GM12878 (cell line): ENCODE data around the gene SLITRK1. TPM values are rescaled to one million over a fixed set of nuclear protein-coding genes. Genes with fewer than 3 reads are reported as not detected.

ENCODE experiments used
- ATAC-seq: fragments of 200-7000 bp; cut with Tn5 transposase; 3 replicates; pipeline ENCODE4 v1.9.1; 2020; ENCODE audit warnings: mild to moderate bottlenecking, moderate library complexity
- BruUV-seq: library from RNA; stranded (reverse); fragments of 400-500 nt; replicated peaks from 2 replicates; lab custom pipeline; 2021; lab: Mats Ljungman, UMichigan
- CTCF ChIA-PET: fragments of 300-600 bp; sonication (Branson Sonifier 250); formaldehyde crosslinking; extraction: SDS; loops from one replicate; lab custom pipeline; 2021; ENCODE audit warnings: inconsistent platforms; lab: Yijun Ruan, JAX
- POLR2A ChIA-PET: fragments of 350-600 bp; formaldehyde crosslinking; extraction: SDS; loops from one replicate; lab custom pipeline; 2021; ENCODE audit warnings: inconsistent platforms; lab: Charles Lee
- RAD21 ChIA-PET: fragments of 300-600 bp; sonication (Branson Sonifier 250); formaldehyde crosslinking; loops from one replicate; lab custom pipeline; 2023; ENCODE audit warnings: antibody characterized with exemption; ENCODE audit not compliant: unreplicated experiment; lab: Charles Lee
- SMC1A ChIA-PET: fragments of 300-600 bp; sonication (Branson Sonifier 250); formaldehyde crosslinking; loops from one replicate; lab custom pipeline; 2023; ENCODE audit not compliant: unreplicated experiment, uncharacterized antibody; lab: Charles Lee
- DNase-seq: peaks from one replicate; pipeline ENCODE4 v3.0.0-alpha.2; 2011; ENCODE audit warnings: low read depth, low spot score
- FAIRE-seq: peaks from 3 replicates; lab custom pipeline; 2011; peaks lifted over from hg19 to GRCh38; lab: Jason Lieb, UNC
- H2AFZ ChIP-seq: 2 replicates; pipeline ENCODE4 v1.6.0; 2011; ENCODE audit warnings: low read depth, low read length, control low read depth; ENCODE audit not compliant: control insufficient read depth
- H3K27ac ChIP-seq: 2 replicates; pipeline ENCODE4 v1.5.1; 2011; ENCODE audit warnings: control low read depth; ENCODE audit not compliant: control insufficient read depth, insufficient read depth
- H3K27me3 ChIP-seq, 2 experiments: replicated peaks in 1 of 2; 2 replicates each; pipeline versions ENCODE4 v1.6.0 to v1.6.1; 2011; ENCODE audit warnings: low read length in 1 of 2; ENCODE audit not compliant: control insufficient read depth in 2 of 2, insufficient read depth in 2 of 2
- H3K36me3 ChIP-seq, 2 experiments: 2 replicates each; pipeline ENCODE4 v1.5.1; 2011; ENCODE audit warnings: low read length in 1 of 2; ENCODE audit not compliant: control insufficient read depth in 2 of 2, insufficient read depth in 2 of 2
- H3K4me1 ChIP-seq: 2 replicates; pipeline ENCODE4 v1.6.1; 2011; ENCODE audit warnings: mild to moderate bottlenecking, low read length, moderate library complexity, mixed read lengths; ENCODE audit not compliant: control insufficient read depth, insufficient read depth
- H3K4me2 ChIP-seq: 2 replicates; pipeline ENCODE4 v1.6.0; 2011; ENCODE audit warnings: control low read depth; ENCODE audit not compliant: control insufficient read depth, insufficient read depth
- H3K4me3 ChIP-seq: fragments of 200-600 bp; sonication (generic); 2 replicates; pipeline ENCODE4 v1.5.1; 2016
- H3K79me2 ChIP-seq: 2 replicates; pipeline ENCODE4 v1.6.0; 2011; ENCODE audit warnings: low read length; ENCODE audit not compliant: control insufficient read depth, insufficient read depth
- H3K9ac ChIP-seq: 2 replicates; pipeline ENCODE4 v1.8.0; 2011; ENCODE audit warnings: low read length, control low read depth, mixed read lengths; ENCODE audit not compliant: control insufficient read depth, insufficient read depth
- H3K9me3 ChIP-seq: replicated peaks from 3 replicates; pipeline ENCODE4 v1.5.1; 2011; ENCODE audit warnings: mild to moderate bottlenecking, low read length; ENCODE audit not compliant: control insufficient read depth, insufficient read depth
- H4K20me1 ChIP-seq: 2 replicates; pipeline ENCODE4 v1.6.0; 2011; ENCODE audit not compliant: control insufficient read depth, insufficient read depth
- ASH2L ChIP-seq: fragments of 300-600, 200-600 bp; sonication (generic); IDR thresholded peaks from 2 replicates; pipeline ENCODE4 v1.6.1; 2017; ENCODE audit warnings: low read depth, mild to moderate bottlenecking, borderline replicate concordance
- CHD1 ChIP-seq: IDR thresholded peaks from 2 replicates; pipeline ENCODE4 v1.6.1; 2012; ENCODE audit warnings: low read depth, low read length, improper control_type of control experiment
- GABPA ChIP-seq: IDR thresholded peaks from 2 replicates; pipeline ENCODE4 v1.6.1; 2014; ENCODE audit warnings: antibody characterized with exemption, low read depth, mild to moderate bottlenecking, inconsistent platforms
- RCOR1 ChIP-seq: conservative IDR thresholded peaks from 2 replicates; pipeline ENCODE4 v1.6.1; 2012; ENCODE audit warnings: low read depth, low read length, improper control_type of control experiment
- SIN3A ChIP-seq: IDR thresholded peaks from 2 replicates; pipeline ENCODE4 v1.6.1; 2012; ENCODE audit warnings: low read depth, low read length, improper control_type of control experiment
- ZNF217 ChIP-seq: fragments of 450-650 bp; IDR thresholded peaks from 2 replicates; pipeline ENCODE4 v1.6.1; 2017; ENCODE audit warnings: antibody characterized with exemption, mild to moderate bottlenecking
- ZNF592 ChIP-seq: fragments of 450-650 bp; IDR thresholded peaks from 2 replicates; pipeline ENCODE4 v1.6.1; 2017; ENCODE audit warnings: mild to moderate bottlenecking, moderate library complexity
- WGBS: methylation state at CpG from one replicate; pipeline ENCODE4 v1.1.6; 2016; ENCODE audit warnings: low lambda C conversion rate; ENCODE audit not compliant: insufficient replicate concordance, insufficient coverage; ENCODE audit errors: missing lambda C conversion rate; 5-methylcytosine and 5-hydroxymethylcytosine counted together
- in situ Hi-C: fragments of 300-500 bp; cut with MboI; formaldehyde crosslinking; loops from 9 replicates; pipeline ENCODE4 v1.14.3; 2018; ENCODE audit warnings: mixed read lengths
- intact Hi-C: fragments of 100-400 bp; cut with micrococcal nuclease; formaldehyde crosslinking; loops from one replicate; pipeline ENCODE4 v1.14.2; 2022; ENCODE audit not compliant: unreplicated experiment
- polyA plus RNA-seq, 11 experiments: library from polyadenylated mRNA; depleted of rRNA in 4 of 11; unstranded in 6 of 11; stranded (reverse) in 5 of 11; fragments of >200 nt; fragmentation: Nextera tagmentation in 4 of 11; fragmentation: Illumina TruSeq in 1 of 11; extraction: Ambion mirVana in 4 of 11; extraction: Trizol in 1 of 11; gene quantifications; 1 replicate in 1 of 11; 2 replicates in 10 of 11; pipeline versions ENCODE4 v1.2.1 to v1.2.3, GENCODE V29; 2011 to 2016; ENCODE audit warnings: inconsistent platforms in 2 of 11, missing spikeins in 2 of 11, low read depth in 1 of 11
- total RNA-seq, 4 experiments: library from RNA; depleted of rRNA in 3 of 4; stranded (reverse); fragments of >200 nt in 3 of 4; fragmentation: Illumina TruSeq in 1 of 4; extraction: Trizol in 1 of 4; gene quantifications; 2 replicates each; pipeline versions ENCODE4 v1.2.1 to v1.2.3, GENCODE V29; 2013 to 2021
- TF ChIP-seq, protein P1 (sequence below): IDR thresholded peaks from 2 replicates; pipeline ENCODE4 v1.6.1; 2011; ENCODE audit warnings: borderline replicate concordance, low read depth, mild to moderate bottlenecking, moderate library complexity, mixed read lengths, low read length; ENCODE audit not compliant: insufficient read depth; ENCODE audit errors: extremely low read length

The SLITRK1 gene
- total and polyA plus RNA-seq, 10 of the 15 experiments (the other 5 are each of a cell fraction or from before 2014, with no cell fraction given) = 0.03 to 0.78 (median 0.26) TPM

GRCh38 chr13:83845106-83845505 is 37.2 kb downstream of the SLITRK1 start:
- intact Hi-C loops (no loop called here), in situ Hi-C loops (no loop called here)
- H3K4me1 ChIP-seq = no peaks in the 10 kb centered on the region
- no peak for DNase-seq
- ChIA-PET POLR2A (no interaction called here), SMC1A (interaction anchor here (1.4 kb wide), 1 partner anchor 138 kb away, joined by 3 read pairs; no protein-coding TSS in a partner anchor), RAD21 (no interaction called here), CTCF (no interaction called here)
- H3K9ac ChIP-seq = no peak overlapping the region
- 0% methylated on average over 2 of the region's 2 CpGs for WGBS
- ATAC-seq = no peak
- no peak for TF ChIP-seq ZNF217
- no peaks in the 10 kb centered on the region for H3K36me3 ChIP-seq
- BruUV-seq = no TSS peak
- H3K27ac ChIP-seq = no peak overlapping the region
- FAIRE-seq = no peak
- H3K27me3 ChIP-seq = no peaks in the 10 kb centered on the region
- no peak overlapping the region for H2AFZ ChIP-seq
- no peak overlapping the region for H3K4me3 ChIP-seq
- no peaks in the 10 kb centered on the region for H3K9me3 ChIP-seq
- no peaks in the 10 kb centered on the region for H3K79me2 ChIP-seq
- no peaks in the 10 kb centered on the region for H4K20me1 ChIP-seq
- H3K4me2 ChIP-seq = no peak overlapping the region

DNA sequence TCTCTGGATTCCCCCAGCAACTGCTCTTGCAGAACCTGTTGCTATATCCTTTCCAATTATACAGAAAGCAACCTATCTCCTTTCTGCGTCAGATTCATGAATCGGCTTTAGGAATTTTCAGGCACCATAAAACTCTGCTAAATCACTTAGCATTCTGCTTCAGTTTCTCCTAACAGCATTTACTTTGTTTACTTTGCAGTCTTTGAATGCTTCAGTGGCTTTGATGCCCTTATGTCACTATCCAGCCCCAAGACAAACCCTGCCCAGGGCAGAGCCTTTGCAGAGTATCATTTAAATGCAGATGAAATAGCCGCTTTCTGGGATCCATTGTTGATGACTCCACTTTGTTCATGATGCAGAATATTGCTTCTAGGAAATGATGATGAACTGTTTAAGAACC is 43.1 kb downstream of the SLITRK1 start:
- ChIA-PET POLR2A (no interaction called here), SMC1A (no interaction called here), CTCF (no interaction called here), RAD21 (no interaction called here)
- H3K4me1 ChIP-seq = no peaks in the 10 kb centered on the region
- no TSS peak for BruUV-seq
- H3K36me3 ChIP-seq = no peaks in the 10 kb centered on the region
- no peaks in the 10 kb centered on the region for H4K20me1 ChIP-seq
- no peak overlapping the region for H2AFZ ChIP-seq
- no peak overlapping the region for H3K4me2 ChIP-seq
- intact Hi-C loops = no loop called here
- 46% methylated on average over 3 of the region's 3 CpGs for WGBS
- DNase-seq (no peak), ATAC-seq (no peak), FAIRE-seq (no peak)
- no peak overlapping the region for H3K4me3 ChIP-seq
- in situ Hi-C loops = no loop called here
- H3K9me3 ChIP-seq = no peaks in the 10 kb centered on the region
- no peaks in the 10 kb centered on the region for H3K79me2 ChIP-seq
- H3K9ac ChIP-seq = no peak overlapping the region
- H3K27me3 ChIP-seq = no peaks in the 10 kb centered on the region
- H3K27ac ChIP-seq = no peak overlapping the region
- no peak for TF ChIP-seq RCOR1
- no peak for TF ChIP-seq GABPA
- no peak for TF ChIP-seq ASH2L
- no peak for TF ChIP-seq CHD1
- TF ChIP-seq SIN3A = no peak
- TF ChIP-seq, protein P1, sequence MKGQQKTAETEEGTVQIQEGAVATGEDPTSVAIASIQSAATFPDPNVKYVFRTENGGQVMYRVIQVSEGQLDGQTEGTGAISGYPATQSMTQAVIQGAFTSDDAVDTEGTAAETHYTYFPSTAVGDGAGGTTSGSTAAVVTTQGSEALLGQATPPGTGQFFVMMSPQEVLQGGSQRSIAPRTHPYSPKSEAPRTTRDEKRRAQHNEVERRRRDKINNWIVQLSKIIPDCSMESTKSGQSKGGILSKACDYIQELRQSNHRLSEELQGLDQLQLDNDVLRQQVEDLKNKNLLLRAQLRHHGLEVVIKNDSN = no peak
- TF ChIP-seq ZNF592 = no peak
